ENCODE measurements around the gene CEPT1. TPM values are rescaled to one million over a fixed set of nuclear protein-coding genes. Genes with fewer than 3 reads are reported as not detected.

CEPT1 gene
- total and polyA plus RNA-seq, 7 donors = 6.7 to 13.7 (median 10.0) TPM

GRCh38 chr1:111228748-111229126 lies 88.7 kb downstream of the CEPT1 start:
- DNase-seq = no peak
- H3K4me3 ChIP-seq = no peak overlapping the region
- intact Hi-C loops (cut with DNase I) = loop anchor here in 1 of 2 donors (10.0 kb wide), 2 partner anchors 156 to 546 kb away; no protein-coding TSS in a partner anchor

GRCh38 chr1:111232134-111232533 lies 92.1 kb downstream of the CEPT1 start:
- TF ChIP-seq CTCF (IDR thresholded peaks at IDR 0.05) = no peak
- intact Hi-C loops (cut with DNase I) = no loop called here
- Histone ChIP-seq H3K4me3 (no peak overlapping the region), H3K4me1 (no peaks in the 10 kb centered on the region), H3K27me3 (ENCODE audit: insufficient read depth in 3 of 3, low read length in 2 of 3) (no peaks in the 10 kb centered on the region), H3K9me3 (no peaks in the 10 kb centered on the region), H3K27ac (no peak overlapping the region), H3K36me3 (ENCODE audit: insufficient read depth in 1 of 2, low read depth in 1 of 2) (no peaks in the 10 kb centered on the region)
- no peak for DNase-seq
- no peak for ATAC-seq
- WGBS, 3 donors = 92 to 96% (median 95%) methylated on average over 3 of the region's 3 CpGs

More at GRCh38 chr1:111228748-111229126, 88.7 kb downstream of the CEPT1 start:
- TF ChIP-seq CTCF (IDR thresholded peaks at IDR 0.05) = no peak
- WGBS, 3 donors = 48 to 72% (median 48%) methylated on average over 2 of the region's 2 CpGs
- Histone ChIP-seq H3K4me1 (no peaks in the 10 kb centered on the region), H3K27me3 (ENCODE audit: insufficient read depth in 3 of 3, low read length in 2 of 3) (no peaks in the 10 kb centered on the region), H3K36me3 (ENCODE audit: insufficient read depth in 1 of 2, low read depth in 1 of 2) (no peaks in the 10 kb centered on the region), H3K27ac (no peak overlapping the region), H3K9me3 (no peaks in the 10 kb centered on the region)
- ATAC-seq = no peak

GRCh38 chr1:111234258-111234657 lies 94.2 kb downstream of the CEPT1 start:
- Histone ChIP-seq H3K36me3 (ENCODE audit: insufficient read depth in 1 of 2, low read depth in 1 of 2) (no peaks in the 10 kb centered on the region), H3K4me3 (no peak overlapping the region), H3K27me3 (ENCODE audit: insufficient read depth in 3 of 3, low read length in 2 of 3) (no peaks in the 10 kb centered on the region), H3K9me3 (no peaks in the 10 kb centered on the region), H3K27ac (no peak overlapping the region), H3K4me1 (no peaks in the 10 kb centered on the region)
- TF ChIP-seq CTCF (IDR thresholded peaks at IDR 0.05) = no peak
- no peak for ATAC-seq
- WGBS, 3 donors = 87 to 89% (median 89%) methylated on average over 4 of the region's 4 CpGs
- intact Hi-C loops (cut with DNase I) = no loop called here
- no peak for DNase-seq

Other genes with a start within 250 kb of the CEPT1 start
- 10 to 100 TPM in 2 of 4 donors, 1 to 10 TPM in 2; 6.8 to 18.1 (median 12.0) TPM for gene LRIF1, start 176.3 kb upstream of the CEPT1 start, total RNA-seq
- gene LRIF1, start 176.3 kb upstream of the CEPT1 start, polyA plus RNA-seq = 10 to 100 TPM in 2 of 3 donors, 1 to 10 TPM in 1; 6.3 to 51.9 (median 10.6) TPM
- gene DRAM2, start 130 bp upstream of the CEPT1 start, total RNA-seq = 10 to 100 TPM; 19.2 to 28.0 (median 24.2) TPM
- 10 to 100 TPM; 19.8 to 41.0 (median 29.3) TPM for gene DRAM2, start 130 bp upstream of the CEPT1 start, polyA plus RNA-seq
- 1 to 10 TPM; 1.2 to 2.1 (median 1.7) TPM for gene DENND2D, start 60.4 kb downstream of the CEPT1 start, total RNA-seq
- gene DENND2D, start 60.4 kb downstream of the CEPT1 start, polyA plus RNA-seq = under 1 TPM; 0.31 to 0.59 (median 0.51) TPM
- 1 to 10 TPM in 1 of 4 donors, under 1 TPM in 3; 0.41 to 2.2 (median 0.61) TPM for gene CHI3L2, start 87.5 kb downstream of the CEPT1 start, total RNA-seq
- under 1 TPM; 0.24 to 0.90 (median 0.25) TPM for gene CHI3L2, start 87.5 kb downstream of the CEPT1 start, polyA plus RNA-seq
- gene CHIA, start 150.6 kb downstream of the CEPT1 start, total RNA-seq = not detected
- gene CHIA, start 150.6 kb downstream of the CEPT1 start, polyA plus RNA-seq = under 1 TPM in 2 of 3 donors, not detected in 1; 0.04 to 0.27 TPM